GM20431 (cell line): Measurements from ENCODE around the gene CRTAP.
"Not testable (repeated sequence)": the region's sequence is repeated elsewhere in the genome, so short reads cannot be mapped to it uniquely, and the experiment has no call there.

Source experiments
- in situ Hi-C: fragments of 300-500 bp; cut with MseI, MboI; formaldehyde crosslinking; loops from one replicate; pipeline ENCODE4 v1.15.0; 2020; ENCODE audit warnings: low sequenced_read_pairs; ENCODE audit not compliant: unreplicated experiment

Gene CRTAP

DNA sequence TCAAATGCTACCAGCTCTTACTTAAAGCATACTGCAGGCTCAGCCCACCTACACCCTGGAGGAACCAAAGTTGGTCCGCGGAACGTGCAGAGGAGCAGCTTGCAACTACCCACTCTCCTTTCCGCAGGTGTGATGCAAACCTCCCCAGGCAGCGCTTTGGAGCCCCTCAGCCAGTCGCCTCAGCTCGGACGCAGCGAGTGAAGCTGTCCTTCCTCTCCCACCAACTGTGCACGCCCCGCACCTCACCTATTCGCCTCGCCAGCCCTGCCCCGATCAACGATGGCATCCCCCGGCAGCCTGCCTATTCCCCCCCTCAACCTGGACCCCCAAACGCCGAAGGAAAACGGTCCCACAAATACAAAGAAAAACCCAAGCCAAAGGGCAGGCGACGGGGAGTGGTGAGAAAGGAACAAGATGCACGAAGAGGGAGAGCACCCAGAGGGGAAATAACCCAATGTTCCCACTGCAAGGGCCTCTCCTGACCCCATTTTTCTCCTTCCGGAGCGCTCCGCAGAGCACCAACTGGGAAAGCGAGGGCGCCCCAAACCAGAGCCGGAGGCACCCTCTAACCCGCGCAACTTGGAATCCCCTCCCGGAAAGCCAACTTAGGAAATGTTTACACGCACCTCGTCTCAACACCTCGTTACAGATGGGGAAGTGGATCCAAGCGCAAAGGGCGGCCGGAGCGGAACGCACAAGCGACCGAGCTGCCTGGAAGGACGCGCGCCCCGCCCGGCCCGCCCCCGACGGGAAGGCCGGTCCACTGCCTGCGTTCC lies 17.5 kb upstream of the CRTAP start:
- in situ Hi-C loops: loop anchor here (25.0 kb wide), 1 partner anchor 359 kb away; no protein-coding TSS in a partner anchor

DNA sequence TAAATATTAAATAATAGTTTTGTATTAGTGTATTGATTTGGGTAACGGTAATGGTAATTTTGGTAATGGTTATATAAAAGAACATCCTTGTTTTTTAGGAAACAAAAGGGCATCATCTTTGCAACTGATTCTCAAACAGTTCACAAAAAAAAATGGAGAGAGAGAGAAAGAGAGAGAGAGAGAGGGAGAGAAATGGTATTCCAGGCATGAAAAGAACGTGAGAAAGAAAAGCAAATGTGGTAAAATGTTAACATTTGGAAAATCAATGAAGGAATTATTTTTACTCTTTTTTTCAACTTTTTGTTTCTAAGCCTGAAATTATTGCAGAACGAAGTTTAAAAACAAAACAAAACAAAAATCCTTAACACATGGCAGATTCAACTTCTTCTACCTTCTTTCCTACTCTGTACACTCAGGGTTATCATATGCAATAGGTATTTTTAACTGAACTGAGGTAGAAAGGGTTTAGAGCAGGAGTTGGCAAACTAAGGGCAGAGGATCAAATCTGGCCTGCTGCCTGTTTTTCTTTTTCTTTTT lies 14.6 kb upstream of the CRTAP start:
- in situ Hi-C loops: loop anchor here (25.0 kb wide), 1 partner anchor 362 kb away; no protein-coding TSS in a partner anchor

DNA sequence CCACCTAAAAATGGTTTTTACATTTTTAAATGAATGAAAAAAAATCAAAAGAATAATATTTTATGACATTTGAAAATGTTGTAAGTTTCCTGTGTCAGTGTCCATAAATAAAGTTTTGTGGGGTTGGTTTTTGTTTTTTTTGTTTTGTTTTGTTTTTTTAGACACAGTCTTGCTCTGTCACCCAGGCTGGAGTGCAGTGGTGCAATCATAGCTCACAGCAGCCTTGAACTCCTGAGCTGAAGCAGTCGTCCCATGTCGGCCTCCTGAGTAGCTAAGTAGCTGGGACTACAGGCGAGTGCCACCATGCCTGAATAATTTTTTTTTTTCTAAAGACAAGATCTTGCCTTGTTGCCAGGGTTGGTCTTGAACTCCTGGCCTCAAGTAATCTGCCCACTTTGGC lies 14.1 kb upstream of the CRTAP start:
- in situ Hi-C loops: loop anchor here (25.0 kb wide), 1 partner anchor 362 kb away; no protein-coding TSS in a partner anchor

DNA sequence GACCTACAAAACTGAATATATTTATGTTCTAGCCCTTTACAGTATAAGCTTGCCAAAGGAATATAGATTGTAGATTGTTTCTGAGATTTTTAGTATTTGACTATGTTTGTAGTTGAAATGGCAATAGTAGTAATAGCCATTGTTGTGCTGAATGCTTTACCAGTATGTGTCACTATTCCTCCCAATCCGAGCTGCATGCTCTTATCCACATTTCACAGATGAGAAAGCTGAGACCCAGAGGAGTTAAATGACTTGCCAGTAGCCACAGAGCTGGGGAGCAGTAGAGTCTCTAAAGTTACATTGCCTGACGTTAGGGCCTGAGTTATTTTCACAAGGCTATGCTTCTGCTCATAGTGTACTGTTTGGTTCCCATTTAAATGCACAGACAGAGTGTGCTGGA lies 13.6 kb upstream of the CRTAP start:
- in situ Hi-C loops: no loop called here

DNA sequence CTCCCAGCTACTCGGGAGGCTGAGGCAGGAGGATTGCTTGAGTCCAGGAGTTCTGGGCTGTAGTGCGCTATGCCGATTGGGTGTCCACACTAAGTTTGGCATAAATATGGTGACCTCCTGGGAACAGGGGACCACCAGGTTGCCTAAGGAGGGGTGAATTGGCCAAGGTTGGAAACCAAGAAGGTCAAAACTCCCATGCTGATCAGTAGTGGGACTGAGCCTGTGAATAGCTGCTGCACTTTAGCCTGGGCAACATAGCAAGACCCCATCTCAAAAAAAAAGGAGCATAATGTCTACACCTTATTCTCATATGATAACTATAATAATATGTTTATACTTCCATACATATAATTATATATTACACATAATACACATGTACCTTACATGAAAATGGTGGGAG lies 10.8 kb upstream of the CRTAP start:
- in situ Hi-C loops: no loop called here

DNA sequence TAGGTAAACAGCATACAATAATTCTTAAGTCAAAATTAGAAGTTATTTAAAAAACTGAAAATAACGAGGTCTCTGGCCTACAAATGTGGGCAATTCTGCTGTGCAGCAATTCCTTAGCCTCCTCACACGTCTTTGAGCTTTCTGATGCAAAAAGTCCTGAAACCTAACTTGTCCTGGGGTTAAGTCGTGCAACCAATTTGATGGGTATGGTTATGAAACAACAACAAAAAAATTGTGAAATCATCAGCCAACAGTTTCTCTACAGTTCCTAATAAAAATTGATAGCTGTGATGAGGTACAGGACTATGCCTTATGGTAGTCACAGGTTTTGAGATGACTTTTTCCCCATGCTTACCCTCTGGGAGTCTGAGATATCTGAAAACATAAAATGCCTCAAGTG lies 10.3 kb upstream of the CRTAP start:
- in situ Hi-C loops: no loop called here

DNA sequence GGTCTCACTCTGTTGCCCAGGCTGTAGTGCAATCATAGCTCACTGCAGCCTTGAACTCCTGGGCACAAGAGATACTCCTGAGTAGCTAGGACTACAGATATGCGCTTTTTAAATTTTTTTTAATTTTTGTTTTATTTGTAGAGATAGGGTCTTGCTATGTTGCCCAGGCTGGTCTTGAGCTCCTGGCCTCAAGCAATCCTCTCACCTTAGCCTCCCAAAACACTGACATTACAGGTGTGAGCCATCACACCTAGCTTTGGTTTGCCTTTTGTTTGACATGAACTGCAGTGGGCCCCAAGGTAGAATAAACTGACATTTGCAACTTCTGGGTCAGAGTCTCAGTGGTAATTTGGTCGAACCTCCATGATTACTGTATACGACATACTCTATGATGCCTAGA lies 9.0 kb upstream of the CRTAP start:
- in situ Hi-C loops: no loop called here

DNA sequence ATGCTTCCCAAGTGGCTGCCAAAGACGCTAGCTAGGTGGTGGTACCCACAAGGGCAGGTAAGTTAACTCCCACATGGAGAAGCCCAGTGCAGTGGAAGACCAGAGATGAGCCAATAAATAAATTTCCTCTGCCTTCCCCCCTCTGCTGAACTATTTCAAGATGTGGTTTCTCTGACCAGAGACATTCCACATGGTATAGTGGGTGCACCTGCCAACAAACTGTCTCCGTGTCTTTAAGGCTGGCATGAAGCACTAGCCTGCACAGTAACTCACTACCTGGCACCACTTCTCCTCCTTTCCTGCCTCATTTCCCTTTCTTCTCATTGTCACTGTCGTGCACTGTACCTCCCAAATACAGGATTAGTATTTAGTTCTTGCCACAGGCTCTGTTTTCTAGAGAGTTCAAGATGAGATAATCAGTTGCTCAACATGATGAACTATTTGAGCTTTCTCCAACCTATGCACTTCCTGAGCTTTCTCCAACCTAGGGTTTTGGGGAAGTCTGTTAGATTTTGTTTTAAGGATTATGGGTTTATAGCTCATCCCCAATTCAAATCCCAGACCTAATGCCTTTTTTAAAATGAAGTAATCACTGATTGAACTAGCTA lies 8.4 kb upstream of the CRTAP start:
- in situ Hi-C loops: no loop called here

DNA sequence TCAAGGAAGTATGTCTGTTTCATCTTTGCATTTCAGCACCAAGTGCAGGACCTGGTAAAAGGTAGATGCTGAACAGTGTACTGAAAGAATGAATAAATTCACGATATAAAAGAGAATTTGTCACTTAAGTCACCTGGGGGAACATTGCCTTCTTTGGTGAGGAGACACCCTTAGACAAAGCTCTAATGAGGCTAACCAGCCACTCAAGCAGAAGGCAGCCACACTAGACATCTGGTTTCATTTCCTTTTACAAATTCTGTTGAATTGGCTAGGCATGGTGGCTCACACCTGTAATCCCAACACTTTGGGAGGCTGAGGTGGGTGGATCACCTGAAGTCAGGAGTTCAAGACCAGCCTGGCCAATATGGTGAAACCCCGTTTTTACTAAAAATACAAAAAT lies 7.0 kb upstream of the CRTAP start:
- in situ Hi-C loops: not testable (repeated sequence)

DNA sequence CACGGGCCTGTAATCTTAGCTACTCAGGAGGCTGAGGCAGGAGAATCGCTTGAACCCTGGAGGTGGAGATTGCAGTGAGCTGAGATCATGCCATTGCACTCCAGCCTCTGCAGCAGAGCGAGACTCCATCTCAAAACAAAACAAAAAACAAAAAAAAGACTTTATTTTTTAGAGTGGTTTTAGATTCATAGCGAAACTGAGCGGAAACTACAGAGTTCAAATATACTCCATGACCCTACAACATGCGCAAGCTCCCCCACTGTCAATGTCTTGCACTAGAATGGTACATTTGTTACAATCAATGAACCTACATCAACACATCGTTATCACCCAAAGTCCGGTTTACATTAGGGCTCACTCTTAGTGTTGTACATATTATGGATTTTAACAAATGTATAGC lies 2.2 kb upstream of the CRTAP start:
- in situ Hi-C loops: no loop called here

DNA sequence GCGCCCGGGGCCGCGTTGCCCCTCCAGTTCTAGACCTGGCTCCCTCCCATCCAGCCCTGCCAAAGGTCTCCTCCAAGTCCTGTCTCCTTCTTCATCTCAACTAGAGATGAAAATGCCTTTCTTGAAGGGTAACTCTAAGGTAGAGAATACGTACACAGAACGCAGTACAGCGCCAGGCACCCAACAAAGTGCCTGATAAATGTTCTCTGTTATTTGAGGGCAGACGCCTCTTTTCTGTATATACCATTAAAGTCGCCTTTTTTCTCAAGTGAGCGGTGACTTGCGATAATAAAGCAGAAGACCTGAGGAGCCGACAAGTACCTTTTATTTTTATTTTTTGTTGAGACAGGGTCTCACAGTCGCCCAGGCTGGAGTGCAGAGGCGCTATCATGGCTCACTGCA lies 809 bp downstream of the CRTAP start:
- in situ Hi-C loops: no loop called here

DNA sequence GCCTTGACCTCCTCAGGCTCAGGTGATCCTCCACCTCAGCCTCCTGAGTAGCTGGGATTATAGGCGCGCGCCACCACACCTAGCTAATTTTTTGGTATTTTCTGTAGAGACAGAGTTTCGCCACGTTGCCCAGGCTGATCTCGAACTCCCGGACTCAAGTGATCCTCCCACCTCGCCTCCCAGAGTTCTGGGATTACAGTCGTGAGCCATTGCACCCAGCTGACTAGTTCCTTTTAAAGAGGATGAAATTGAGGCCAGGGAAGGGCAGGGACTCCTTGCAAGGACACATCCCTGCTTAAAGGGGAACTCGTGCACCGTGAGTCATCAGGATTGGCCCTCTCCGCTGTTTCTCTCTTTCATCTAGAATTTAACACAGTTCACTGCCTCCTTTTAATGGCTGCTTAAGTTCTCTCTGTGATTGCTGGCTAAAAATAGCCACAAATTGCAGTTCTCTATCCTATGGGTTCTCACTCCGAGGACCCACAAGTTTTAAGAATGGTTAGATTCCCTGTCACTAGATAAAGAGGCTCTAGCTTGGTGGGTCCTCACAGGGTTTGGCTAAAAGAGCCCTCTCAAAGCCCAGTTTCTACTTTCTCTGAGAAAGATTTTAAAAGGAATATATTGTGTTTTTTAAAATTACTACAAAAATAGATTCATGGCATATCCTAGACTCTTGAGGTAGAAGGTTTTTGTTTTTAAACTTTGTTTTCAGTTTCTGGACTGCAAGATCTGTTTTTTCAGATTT lies 1.4 kb downstream of the CRTAP start:
- in situ Hi-C loops: no loop called here

DNA sequence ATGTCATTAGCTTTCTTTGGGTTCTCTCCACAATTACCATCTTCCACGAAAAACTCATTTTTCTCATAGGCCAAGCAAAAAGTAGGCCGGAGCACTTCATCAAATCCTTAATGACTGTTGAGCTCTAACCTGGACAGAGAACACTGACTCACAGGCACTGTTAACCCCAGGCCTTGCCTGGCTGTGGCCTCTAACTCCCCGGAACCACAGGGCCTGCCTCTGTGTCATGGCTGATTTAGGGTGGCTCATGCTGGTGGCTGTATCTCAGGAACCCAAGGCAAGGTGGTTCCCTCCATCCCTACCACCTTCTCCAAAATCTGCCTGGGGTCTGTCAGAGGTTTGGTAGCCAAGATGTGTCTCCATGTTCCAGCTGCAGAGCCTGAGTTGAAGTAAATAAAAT lies 3.6 kb downstream of the CRTAP start:
- in situ Hi-C loops: no loop called here

DNA sequence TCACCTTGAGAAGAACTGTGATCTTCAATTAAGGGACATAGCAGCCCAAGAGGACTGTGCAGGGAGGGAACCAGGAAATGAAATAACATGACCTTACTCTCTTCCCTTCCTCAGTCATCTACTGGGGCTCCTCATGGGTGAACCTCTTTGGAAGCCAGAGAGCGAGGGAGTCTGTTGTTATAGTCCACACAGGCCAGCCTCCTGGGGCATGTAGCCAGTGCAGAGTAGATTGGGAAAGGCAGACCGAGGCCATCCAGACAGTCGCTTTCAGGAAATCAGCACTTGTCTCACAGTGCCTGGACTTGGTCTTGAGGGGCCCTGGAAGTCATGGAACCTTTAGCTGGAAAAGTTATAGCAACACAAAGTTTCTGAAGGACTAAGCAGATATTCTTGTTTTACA lies 6.1 kb downstream of the CRTAP start:
- in situ Hi-C loops: no loop called here

DNA sequence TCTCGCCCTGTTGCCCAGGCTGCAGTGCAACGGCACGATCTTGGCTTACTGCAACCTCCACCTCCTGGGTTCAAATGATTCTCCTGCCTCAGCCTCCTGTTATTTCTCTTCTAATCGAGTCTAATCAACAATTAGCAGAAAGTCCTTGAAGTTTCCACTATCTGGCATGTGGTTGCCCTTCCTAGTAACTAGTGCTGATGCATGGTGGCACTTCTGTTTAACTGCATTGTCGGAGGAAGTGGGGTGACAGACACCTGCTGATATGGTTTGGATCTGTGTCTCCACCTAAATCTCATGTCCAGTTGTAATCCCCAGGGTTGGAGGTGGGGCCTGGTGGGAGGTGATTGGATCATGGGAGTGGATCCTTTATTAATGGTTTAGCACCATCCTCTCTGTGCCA lies 9.2 kb downstream of the CRTAP start:
- in situ Hi-C loops: no loop called here

DNA sequence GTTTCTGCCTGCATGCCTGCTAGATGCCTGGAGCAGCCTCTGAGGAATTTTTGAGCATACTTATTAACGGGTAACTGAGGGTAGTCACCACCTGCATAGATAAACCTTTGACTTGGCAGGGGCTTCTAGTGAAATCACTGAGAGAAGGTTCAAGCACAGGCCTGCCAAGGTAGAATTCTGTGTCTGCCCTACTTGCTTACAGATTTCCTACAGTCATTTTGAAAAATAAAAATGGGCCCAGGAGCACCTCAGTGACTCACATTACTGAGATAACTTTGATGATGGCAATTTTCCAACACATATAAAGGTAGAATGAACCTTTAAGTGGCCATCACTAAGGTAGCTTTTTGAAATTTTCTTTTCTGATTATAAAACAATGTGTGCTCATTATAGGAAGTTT lies 10.8 kb downstream of the CRTAP start:
- in situ Hi-C loops: loop anchor here (25.0 kb wide), 2 partner anchors 113 to 663 kb away; partner anchors contain the start of gene PDCD6IP

DNA sequence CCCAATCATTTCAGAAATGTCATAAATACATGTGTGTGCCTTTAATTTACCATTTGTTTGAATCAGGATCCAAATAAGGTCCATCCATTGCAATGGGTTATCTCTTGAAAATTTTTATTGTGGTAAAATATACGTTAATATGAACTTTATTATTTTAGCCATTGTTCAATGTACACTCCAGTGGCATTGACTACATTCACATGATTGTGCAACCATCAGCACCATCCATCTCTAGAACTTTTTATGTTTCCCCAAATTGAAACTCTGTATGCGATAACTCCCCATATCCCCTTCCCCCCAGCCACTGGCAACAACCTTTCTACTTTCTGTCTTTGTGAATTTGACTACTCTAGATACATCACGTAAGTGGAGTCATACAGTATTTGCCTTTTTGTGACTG lies 12.0 kb downstream of the CRTAP start:
- in situ Hi-C loops: loop anchor here (25.0 kb wide), 2 partner anchors 111 to 661 kb away; partner anchors contain the start of gene PDCD6IP

DNA sequence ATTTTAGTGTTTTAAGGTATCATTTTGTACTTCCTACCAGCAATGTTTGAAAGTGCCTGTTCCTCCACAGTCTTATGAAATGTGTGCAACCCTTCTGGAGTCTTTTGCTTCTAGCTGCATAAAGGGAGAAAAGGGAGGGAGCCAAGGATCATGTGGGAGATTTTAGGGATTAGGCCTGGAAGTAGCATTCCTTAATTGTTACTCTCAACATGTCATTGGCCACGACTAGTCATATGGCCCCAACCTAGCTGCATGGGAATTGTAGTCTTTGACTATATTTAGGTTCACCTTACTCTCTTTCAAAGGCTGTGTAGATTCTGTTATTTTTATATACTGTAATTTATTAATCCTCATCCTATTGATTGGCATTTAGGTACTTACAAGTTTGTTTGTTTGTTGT lies 14.9 kb downstream of the CRTAP start:
- in situ Hi-C loops: loop anchor here (25.0 kb wide), 2 partner anchors 109 to 659 kb away; partner anchors contain the start of gene PDCD6IP

DNA sequence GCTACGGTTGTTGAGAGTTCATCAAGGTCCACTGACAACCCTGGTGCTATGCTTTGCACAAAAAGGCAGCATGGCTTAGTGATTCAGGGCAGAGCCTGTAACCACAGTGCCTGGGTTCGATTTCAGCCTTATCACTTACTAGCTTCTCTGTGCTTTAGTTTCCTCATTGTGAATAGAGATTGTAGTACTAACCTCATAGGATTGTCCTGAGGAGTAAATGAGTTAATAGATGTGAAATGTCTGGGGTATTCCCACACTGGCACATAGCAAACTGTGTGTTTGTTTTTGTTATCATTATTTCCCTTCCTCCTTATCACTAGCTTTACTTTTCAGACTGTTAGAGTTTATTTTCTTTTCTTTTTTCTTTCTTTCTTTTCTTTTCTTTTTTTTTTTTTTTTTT lies 16.3 kb downstream of the CRTAP start:
- in situ Hi-C loops: loop anchor here (10.0 to 25.0 kb wide), 3 partner anchors 107 to 657 kb away; partner anchors contain the start of gene PDCD6IP

DNA sequence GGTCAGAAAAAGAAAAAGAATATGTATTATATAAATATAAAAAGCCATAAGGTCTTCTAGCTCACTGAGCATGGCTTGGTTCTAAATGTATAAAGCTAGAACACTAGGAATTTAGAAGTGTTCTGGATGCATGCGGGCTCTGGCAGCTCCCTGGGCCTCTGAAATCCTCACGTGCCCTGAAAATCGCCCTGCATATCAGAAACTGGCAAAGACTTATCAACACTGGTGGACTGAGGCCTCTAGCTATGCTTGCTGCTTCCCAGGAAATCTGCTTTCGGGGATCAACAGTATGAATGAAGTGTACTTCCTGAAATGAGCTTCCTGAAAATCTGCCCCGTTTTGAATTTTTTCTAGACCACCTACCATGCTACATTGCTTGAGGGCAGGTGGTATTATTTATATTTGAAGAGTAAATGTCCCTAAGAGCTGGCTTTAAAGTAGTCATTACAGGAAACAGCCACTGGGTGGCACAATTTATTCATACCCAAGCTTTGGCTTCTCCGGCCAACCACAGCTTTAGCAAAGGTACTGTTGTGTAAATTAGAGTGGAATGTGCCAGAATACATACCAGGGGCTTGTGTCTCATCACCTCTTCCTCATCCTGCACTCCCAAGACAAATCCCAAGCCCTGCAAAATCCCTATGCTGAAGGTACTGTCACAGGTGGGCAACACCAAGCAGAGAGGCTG lies 17.7 kb downstream of the CRTAP start:
- in situ Hi-C loops: loop anchor here (10.0 to 25.0 kb wide), 3 partner anchors 106 to 656 kb away; partner anchors contain the start of gene PDCD6IP
